ENCODE results near the gene WASHC2C. TPM values are rescaled to one million over a fixed set of nuclear protein-coding genes. Genes with fewer than 3 reads are reported as not detected.
"Not testable (repeated sequence)": the region's sequence is repeated elsewhere in the genome, so short reads cannot be mapped to it uniquely, and the experiment has no call there.

WASHC2C gene
- total RNA-seq, 4 donors from 2014 or later = 30.3 to 50.4 (median 33.5) TPM

- ATAC-seq = no peak
- Histone ChIP-seq H3K36me3 (no peaks in the 10 kb centered on the region), H3K27me3 (no peaks in the 10 kb centered on the region), H3K9me3 (no peaks in the 10 kb centered on the region), H3K4me3 (no peak overlapping the region), H3K27ac (no peak overlapping the region), H3K4me1 (no peaks in the 10 kb centered on the region)
- TF ChIP-seq CTCF (IDR thresholded peaks at IDR 0.05) (no peak), EP300 (IDR thresholded peaks at IDR 0.05) (no peak)
- 100% methylated on average over 1 to 2 of the region's 7 CpGs for WGBS, 2 donors (ENCODE audit: low coverage in 1 of 2)
These were observed 90.2 kb downstream of the WASHC2C start for GRCh38 chr10:45817130-45817859.

- Histone ChIP-seq H3K4me3 (no peak overlapping the region), H3K9me3 (no peaks in the 10 kb centered on the region), H3K27ac (no peak overlapping the region), H3K4me1 (no peaks in the 10 kb centered on the region), H3K27me3 (no peaks in the 10 kb centered on the region), H3K36me3 (no peaks in the 10 kb centered on the region)
- no peak for ATAC-seq
- WGBS, 2 donors (ENCODE audit: low coverage in 1 of 2) = 94% methylated on average over 3 of the region's 3 CpGs; no CpG with 5 or more reads in 1 of the 2 donors
- TF ChIP-seq POLR2AphosphoS5 (IDR thresholded peaks at IDR 0.05) = no peak
- no peak for TF ChIP-seq CTCF (IDR thresholded peaks at IDR 0.05)
- TF ChIP-seq EP300 (IDR thresholded peaks at IDR 0.05) = no peak
- no peak for TF ChIP-seq POLR2A (IDR thresholded peaks at IDR 0.05)
These were observed 90.8 kb downstream of the WASHC2C start for GRCh38 chr10:45817912-45818311.

- Histone ChIP-seq H3K27ac (no peak overlapping the region), H3K9me3 (no peaks in the 10 kb centered on the region), H3K4me3 (no peak overlapping the region), H3K4me1 (no peaks in the 10 kb centered on the region), H3K27me3 (no peaks in the 10 kb centered on the region), H3K36me3 (no peaks in the 10 kb centered on the region)
- no peak for ATAC-seq
- WGBS, 2 donors (ENCODE audit: low coverage in 1 of 2) = 61 to 77% methylated on average over 4 to 8 of the region's 9 CpGs
- no peak for TF ChIP-seq POLR2A (IDR thresholded peaks at IDR 0.05)
- no peak for TF ChIP-seq CTCF (IDR thresholded peaks at IDR 0.05)
- no peak for TF ChIP-seq EP300 (IDR thresholded peaks at IDR 0.05)
- TF ChIP-seq POLR2AphosphoS5 (IDR thresholded peaks at IDR 0.05) = no peak
These were observed 92.5 kb downstream of the WASHC2C start for GRCh38 chr10:45819552-45819951.

GRCh38 chr10:45820107-45820830 is 93.2 kb downstream of the WASHC2C start:
- 65% methylated on average over 6 of the region's 6 CpGs for WGBS, 2 donors (ENCODE audit: low coverage in 1 of 2)
- ATAC-seq, H3K9me3 ChIP-seq, H3K4me3 ChIP-seq, H3K27me3 ChIP-seq, H3K36me3 ChIP-seq, H3K4me1 ChIP-seq, H3K27ac ChIP-seq: not testable (repeated sequence)

GRCh38 chr10:45822918-45823317 is 95.9 kb downstream of the WASHC2C start:
- H3K36me3 ChIP-seq, H3K9me3 ChIP-seq, H3K4me1 ChIP-seq, H3K4me3 ChIP-seq, H3K27ac ChIP-seq, ATAC-seq, H3K27me3 ChIP-seq: not testable (repeated sequence)
- WGBS, 2 donors (ENCODE audit: low coverage in 1 of 2) = 67 to 100% methylated on average over 1 of the region's 2 CpGs

Small RNA genes within 50 kb of the gene (small RNA-seq; reads per million reads assigned to genes)
- gene AC012044.1 = 0 reads per million in 4 donors

Other genes with a start within 250 kb of the WASHC2C start
- 10 to 100 TPM; 13.7 to 20.0 (median 16.1) TPM for gene ZFAND4, start 54.5 kb upstream of the WASHC2C start, total RNA-seq
- 10 to 100 TPM in 2 of 4 donors, 1 to 10 TPM in 2; 6.9 to 13.1 (median 9.6) TPM for gene AGAP4, start 120.2 kb downstream of the WASHC2C start, total RNA-seq
- 10 to 100 TPM; 56.8 to 80.9 (median 64.5) TPM for gene TIMM23, start 245.2 kb downstream of the WASHC2C start, total RNA-seq

All from gastroesophageal sphincter (tissue), 4 donors.